Chondrocyte (in vitro differentiated cells): Measurements from ENCODE around the gene TMBIM1. TPM values are rescaled to one million over a fixed set of nuclear protein-coding genes. Genes with fewer than 3 reads are reported as not detected.

Source experiments
- DNase-seq: peaks from one replicate; pipeline ENCODE4 v3.0.0; 2021; ENCODE audit warnings: mixed read lengths, low spot score
- H3K27ac Mint-ChIP-seq: one replicate; pipeline ENCODE4 v1.8.0; 2021; ENCODE audit warnings: mild to moderate bottlenecking, moderate library complexity, mixed read lengths; ENCODE audit not compliant: unreplicated experiment
- H3K27me3 Mint-ChIP-seq: 2 replicates; pipeline ENCODE4 v1.8.0; 2021; ENCODE audit warnings: low read depth, mixed read lengths
- H3K36me3 Mint-ChIP-seq: 2 replicates; pipeline ENCODE4 v1.8.0; 2021; ENCODE audit warnings: low read depth, mixed read lengths
- H3K4me1 Mint-ChIP-seq: 2 replicates; pipeline ENCODE4 v1.8.0; 2021; ENCODE audit warnings: low read depth, mild to moderate bottlenecking, mixed read lengths
- H3K4me3 Mint-ChIP-seq: one replicate; pipeline ENCODE4 v1.8.0; 2021; ENCODE audit warnings: mild to moderate bottlenecking, moderate library complexity, mixed read lengths; ENCODE audit not compliant: unreplicated experiment
- H3K9me3 Mint-ChIP-seq: 2 replicates; pipeline ENCODE4 v1.8.0; 2021; ENCODE audit warnings: low read depth, mixed read lengths
- total RNA-seq: library from RNA; stranded (reverse); gene quantifications from 3 replicates; pipeline ENCODE4 v1.2.1, GENCODE V29; 2021
- TF ChIP-seq, protein P1 (sequence below): fragments of 200-600 bp; sonication (generic); IDR thresholded peaks from 2 replicates; pipeline ENCODE4 v1.5.0; 2021; ENCODE audit warnings: antibody characterized with exemption, mild to moderate bottlenecking, moderate library complexity

Gene TMBIM1
- total RNA-seq, 1 donor from 2014 or later: 100 TPM

GRCh38 chr2:218236829-218237228 lies 55.5 kb downstream of the TMBIM1 start:
- H3K36me3 Mint-ChIP-seq: peaks cover 43% of the 10 kb centered on the region
- no peak overlapping the region for H3K4me3 Mint-ChIP-seq
- no peaks in the 10 kb centered on the region for H3K27me3 Mint-ChIP-seq
- H3K9me3 Mint-ChIP-seq: no peaks in the 10 kb centered on the region
- no peak for DNase-seq
- H3K27ac Mint-ChIP-seq: no peak overlapping the region
- TF ChIP-seq, protein P1, sequence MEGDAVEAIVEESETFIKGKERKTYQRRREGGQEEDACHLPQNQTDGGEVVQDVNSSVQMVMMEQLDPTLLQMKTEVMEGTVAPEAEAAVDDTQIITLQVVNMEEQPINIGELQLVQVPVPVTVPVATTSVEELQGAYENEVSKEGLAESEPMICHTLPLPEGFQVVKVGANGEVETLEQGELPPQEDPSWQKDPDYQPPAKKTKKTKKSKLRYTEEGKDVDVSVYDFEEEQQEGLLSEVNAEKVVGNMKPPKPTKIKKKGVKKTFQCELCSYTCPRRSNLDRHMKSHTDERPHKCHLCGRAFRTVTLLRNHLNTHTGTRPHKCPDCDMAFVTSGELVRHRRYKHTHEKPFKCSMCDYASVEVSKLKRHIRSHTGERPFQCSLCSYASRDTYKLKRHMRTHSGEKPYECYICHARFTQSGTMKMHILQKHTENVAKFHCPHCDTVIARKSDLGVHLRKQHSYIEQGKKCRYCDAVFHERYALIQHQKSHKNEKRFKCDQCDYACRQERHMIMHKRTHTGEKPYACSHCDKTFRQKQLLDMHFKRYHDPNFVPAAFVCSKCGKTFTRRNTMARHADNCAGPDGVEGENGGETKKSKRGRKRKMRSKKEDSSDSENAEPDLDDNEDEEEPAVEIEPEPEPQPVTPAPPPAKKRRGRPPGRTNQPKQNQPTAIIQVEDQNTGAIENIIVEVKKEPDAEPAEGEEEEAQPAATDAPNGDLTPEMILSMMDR: no peak
- no peaks in the 10 kb centered on the region for H3K4me1 Mint-ChIP-seq

GRCh38 chr2:218235017-218235416 lies 57.3 kb downstream of the TMBIM1 start:
- H3K27me3 Mint-ChIP-seq: no peaks in the 10 kb centered on the region
- no peak for DNase-seq
- TF ChIP-seq, protein P1: no peak
- peaks cover 14% of the 10 kb centered on the region for H3K4me1 Mint-ChIP-seq
- H3K27ac Mint-ChIP-seq: no peak overlapping the region
- no peaks in the 10 kb centered on the region for H3K9me3 Mint-ChIP-seq
- no peak overlapping the region for H3K4me3 Mint-ChIP-seq
- H3K36me3 Mint-ChIP-seq: peaks cover 45% of the 10 kb centered on the region

DNA sequence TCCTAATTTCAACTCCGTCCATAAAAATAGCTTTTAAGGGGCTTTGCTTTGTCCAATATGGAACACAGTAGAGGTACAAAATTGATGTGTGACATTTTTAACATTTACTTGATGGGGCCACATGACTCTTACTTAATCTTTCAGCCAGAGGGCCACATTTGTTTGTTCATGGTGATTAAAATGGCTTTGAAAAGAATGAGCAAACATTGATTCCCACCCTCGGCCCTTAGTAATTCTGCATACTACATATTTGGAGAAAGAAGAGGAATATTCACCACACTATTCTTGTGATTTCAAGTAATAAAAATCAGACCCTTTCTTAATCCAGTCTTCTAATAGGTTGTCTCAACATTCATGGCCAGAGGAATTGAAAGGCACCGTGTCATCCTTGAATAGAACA lies 57.8 kb downstream of the TMBIM1 start:
- H3K4me3 Mint-ChIP-seq: no peak overlapping the region
- no peaks in the 10 kb centered on the region for H3K9me3 Mint-ChIP-seq
- no peak for DNase-seq
- no peaks in the 10 kb centered on the region for H3K27me3 Mint-ChIP-seq
- peaks cover 19% of the 10 kb centered on the region for H3K4me1 Mint-ChIP-seq
- H3K27ac Mint-ChIP-seq: no peak overlapping the region
- H3K36me3 Mint-ChIP-seq: peaks cover 45% of the 10 kb centered on the region
- TF ChIP-seq, protein P1: no peak

DNA sequence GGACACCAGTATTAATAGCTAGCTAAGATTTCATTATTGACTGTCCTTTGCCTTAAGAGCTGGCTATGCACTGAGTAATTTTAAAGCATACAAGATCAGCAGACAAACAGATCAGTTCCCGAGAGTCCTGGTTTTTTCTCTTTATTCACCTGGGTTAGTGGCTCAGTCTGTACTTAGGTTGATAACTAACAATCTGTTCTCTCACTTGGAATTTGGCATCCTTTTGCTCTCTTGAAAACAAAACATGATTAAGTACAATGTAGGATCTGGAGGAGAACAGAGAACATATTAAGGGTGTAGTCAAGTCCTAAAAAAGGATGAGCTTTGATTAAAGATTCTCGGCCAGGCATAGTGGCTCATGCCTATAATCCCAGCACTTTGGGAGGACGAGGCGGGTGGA lies 58.8 kb downstream of the TMBIM1 start:
- Mint-ChIP-seq H3K4me1 (peaks cover 28% of the 10 kb centered on the region), H3K27ac (no peak overlapping the region), H3K9me3 (no peaks in the 10 kb centered on the region), H3K4me3 (no peak overlapping the region), H3K27me3 (no peaks in the 10 kb centered on the region), H3K36me3 (peaks cover 39% of the 10 kb centered on the region)
- TF ChIP-seq, protein P1: no peak
- DNase-seq: no peak

DNA sequence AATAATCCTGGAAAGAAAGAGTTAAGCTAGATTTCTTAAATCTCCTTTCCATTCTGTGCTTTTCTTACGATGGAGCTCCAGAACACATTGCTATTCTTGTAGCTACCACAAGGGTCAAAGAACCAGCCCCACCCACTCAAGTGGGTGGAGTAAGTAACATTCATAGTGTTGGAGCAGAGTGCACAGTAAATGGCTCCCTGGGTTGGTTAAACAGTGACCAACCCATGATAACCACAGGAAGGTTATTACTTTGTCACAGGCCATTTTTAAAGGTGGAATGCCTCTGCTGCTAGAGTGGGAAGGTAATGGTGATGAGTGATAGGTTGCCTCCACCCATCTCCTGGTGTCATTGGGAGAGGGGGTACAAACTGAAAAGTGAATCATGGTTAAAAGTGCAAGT lies 61.4 kb downstream of the TMBIM1 start:
- peaks cover 36% of the 10 kb centered on the region for H3K4me1 Mint-ChIP-seq
- TF ChIP-seq, protein P1: peak; percentile 51
- no peak overlapping the region for H3K4me3 Mint-ChIP-seq
- H3K27ac Mint-ChIP-seq: peak overlapping the region; percentile 79
- H3K9me3 Mint-ChIP-seq: no peaks in the 10 kb centered on the region
- no peak for DNase-seq
- no peaks in the 10 kb centered on the region for H3K27me3 Mint-ChIP-seq
- H3K36me3 Mint-ChIP-seq: peaks cover 41% of the 10 kb centered on the region
